Measurements from ENCODE around the gene XPA. TPM values are rescaled to one million over a fixed set of nuclear protein-coding genes. Genes with fewer than 3 reads are reported as not detected.
"Not testable (repeated sequence)": the region's sequence is repeated elsewhere in the genome, so short reads cannot be mapped to it uniquely, and the experiment has no call there.

XPA gene
- 7.3 and 11.1 TPM in 2 replicates for polyA plus RNA-seq (2014; cell fraction: cytosol; rRNA removed)
- polyA plus RNA-seq (2014; cell fraction: nucleus; rRNA removed), result 6.5 and 6.8 TPM in 2 replicates

DNA sequence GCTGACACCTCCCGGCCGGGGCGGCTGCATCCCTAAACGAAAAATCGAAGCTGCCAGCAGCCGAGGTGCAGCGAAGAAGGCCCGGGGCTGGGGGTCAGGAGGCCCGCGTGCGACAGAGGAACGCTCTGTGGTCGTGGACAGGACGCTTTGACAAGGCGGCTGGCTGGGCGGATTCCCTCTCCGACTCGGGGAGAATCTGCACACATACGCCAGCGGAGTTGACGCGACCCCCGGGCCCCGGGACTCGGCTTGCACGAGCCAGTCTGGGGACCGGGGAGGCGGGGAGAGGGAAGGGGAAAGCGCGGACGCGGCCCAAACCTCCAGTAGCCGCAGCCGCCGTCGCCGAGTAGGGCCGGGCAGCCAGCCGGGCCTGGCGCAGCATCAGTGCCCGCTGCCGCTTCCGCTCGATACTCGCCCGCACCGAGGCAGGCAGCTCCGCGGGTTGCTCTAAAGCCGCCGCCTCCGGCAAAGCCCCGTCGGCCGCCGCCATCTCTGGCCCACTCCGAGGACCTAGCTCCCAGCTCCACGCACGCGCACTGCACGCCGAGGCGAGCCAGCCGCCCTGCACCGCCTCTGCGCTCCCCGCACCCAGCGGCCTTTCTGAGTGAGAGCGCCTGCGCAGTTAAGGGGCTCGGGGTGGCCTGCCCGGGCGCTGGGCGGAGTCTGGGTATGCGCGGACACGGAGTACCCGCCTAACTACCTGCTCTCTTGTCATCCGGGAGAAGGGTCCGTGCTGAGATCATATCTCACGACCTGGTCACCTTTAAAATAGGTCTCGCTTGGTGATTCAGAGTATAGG is at the start of gene XPA:
Gene XPA, minus strand, starts transcription at position 538 of the 799 bp plus-strand sequence. Its CDS starts 48 bp downstream, at position 490.
- DNase-seq (ENCODE audit: low spot score), result peak; percentile 94

- no peak for DNase-seq (ENCODE audit: low spot score)
Measured at GRCh38 chr9:97744710-97745708, 47.9 kb upstream of the XPA start.

- not testable (repeated sequence) for DNase-seq (ENCODE audit: low spot score)
Measured at GRCh38 chr9:97744025-97744424, 46.9 kb upstream of the XPA start.

GRCh38 chr9:97742545-97742944 is 45.4 kb upstream of the XPA start:
- DNase-seq (ENCODE audit: low spot score), result no peak

GRCh38 chr9:97741947-97742346 is 44.8 kb upstream of the XPA start:
- no peak for DNase-seq (ENCODE audit: low spot score)

DNA sequence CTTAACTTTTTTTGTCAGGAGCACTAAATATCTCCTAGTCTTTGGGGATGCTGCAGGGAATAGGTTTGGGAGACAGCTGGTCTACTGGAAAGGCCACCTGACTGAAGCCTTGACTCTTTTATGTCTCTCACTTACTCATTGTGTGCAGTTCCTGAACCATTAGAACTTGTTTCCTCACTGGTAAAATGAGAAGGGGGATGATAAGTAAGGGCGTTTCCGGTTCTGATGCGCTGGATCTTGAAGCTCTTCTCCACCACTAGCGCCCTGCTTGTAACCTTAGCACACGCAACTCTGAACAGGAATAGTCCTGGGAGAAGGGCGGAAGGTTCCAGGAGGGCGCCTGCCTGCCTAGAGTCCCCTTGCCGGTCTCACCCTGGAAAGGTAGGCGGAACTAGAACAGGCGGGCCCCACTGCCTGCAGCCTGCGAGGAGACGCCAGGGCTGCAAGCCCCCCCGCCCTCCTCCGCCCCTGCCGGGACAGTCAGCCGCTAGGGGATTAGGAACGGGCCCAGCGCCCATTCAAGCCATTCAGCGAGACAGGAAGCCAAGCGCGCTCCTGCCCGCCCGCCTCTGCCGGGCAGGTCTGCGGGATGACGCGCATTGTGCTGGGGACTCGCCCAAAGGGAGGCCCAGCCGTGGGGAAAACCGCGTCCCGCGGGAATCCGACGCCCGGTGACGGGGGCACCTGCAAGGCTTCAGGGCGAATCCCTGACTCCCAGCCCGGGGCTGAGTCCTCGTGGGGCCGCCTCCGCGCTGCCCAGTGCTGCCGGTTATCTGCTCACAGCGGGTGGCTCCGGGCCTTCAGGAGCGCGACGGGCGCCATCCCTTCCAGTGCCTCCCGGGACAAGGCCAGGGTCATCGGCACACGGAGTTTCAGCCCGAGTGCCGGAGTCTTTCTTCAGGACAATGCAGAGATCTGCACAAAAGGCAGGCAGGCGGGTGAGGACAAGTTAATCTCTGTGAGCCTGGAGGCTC is 44.0 kb upstream of the XPA start:
- DNase-seq (ENCODE audit: low spot score), result peak; percentile 41

DNA sequence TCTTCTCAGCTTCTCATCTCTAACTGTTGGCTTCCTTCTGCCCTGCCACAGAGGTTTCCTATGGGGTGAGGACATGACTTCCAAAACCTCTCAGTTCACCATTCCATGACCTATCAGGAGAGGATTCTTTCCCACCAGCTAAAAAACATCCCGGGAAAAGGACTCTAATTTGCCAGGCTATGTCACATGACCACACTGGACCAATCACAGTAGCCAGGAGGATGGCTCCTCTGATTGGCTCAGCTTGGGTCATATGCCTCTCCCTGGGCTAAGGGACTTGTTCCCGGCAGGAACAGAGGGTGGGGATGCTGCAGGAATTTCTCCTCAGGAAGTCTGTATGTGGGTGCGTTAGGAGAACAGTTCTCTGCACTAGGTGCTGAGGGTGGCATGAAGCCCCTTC is 40.3 kb upstream of the XPA start:
- peak; percentile 76 for DNase-seq (ENCODE audit: low spot score)

GRCh38 chr9:97735070-97735600 is 38.0 kb upstream of the XPA start:
- DNase-seq (ENCODE audit: low spot score), result no peak

DNA sequence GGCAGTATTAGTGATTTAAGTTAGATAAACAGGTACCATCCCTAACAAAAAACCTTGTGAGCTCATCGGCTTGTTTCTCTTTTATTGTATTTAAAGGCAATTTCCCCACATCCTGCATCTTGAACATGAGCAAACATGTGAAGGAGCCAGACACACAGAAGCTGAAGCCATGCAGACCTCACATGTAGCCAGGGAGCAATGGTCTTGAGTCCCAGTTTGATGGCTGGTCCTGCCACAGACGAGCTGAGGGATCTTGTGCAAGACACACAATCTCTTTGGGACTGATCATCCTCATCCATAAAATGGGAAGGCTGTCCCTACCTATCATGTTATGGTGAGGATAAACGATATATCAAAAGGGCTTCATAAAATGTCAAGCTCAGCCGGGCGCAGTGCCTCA is 29.6 kb upstream of the XPA start:
- no peak for DNase-seq (ENCODE audit: low spot score)

GRCh38 chr9:97723819-97724218 is 26.7 kb upstream of the XPA start:
- DNase-seq (ENCODE audit: low spot score), result no peak

DNA sequence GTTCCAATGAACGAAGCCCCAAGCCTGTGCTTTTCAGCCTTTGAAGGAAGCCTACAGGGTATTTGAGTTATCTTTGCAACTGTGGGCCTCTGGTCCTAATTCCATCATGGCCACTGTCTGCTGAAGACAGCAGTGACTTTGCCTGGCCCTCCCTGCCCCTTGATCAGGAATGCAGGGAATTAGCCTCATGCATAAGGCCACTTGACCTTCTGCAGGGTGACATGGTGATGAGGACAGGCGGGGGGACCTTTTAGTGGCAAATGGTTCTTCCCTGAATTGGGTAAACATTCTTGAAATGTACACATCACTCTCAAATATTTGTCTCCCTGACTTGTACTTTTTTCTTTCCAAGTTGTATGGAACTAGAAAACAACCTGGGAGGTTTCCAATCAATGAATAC is 25.2 kb upstream of the XPA start:
- DNase-seq (ENCODE audit: low spot score), result no peak

GRCh38 chr9:97721396-97721795 is 24.3 kb upstream of the XPA start:
- no peak for DNase-seq (ENCODE audit: low spot score)

DNA sequence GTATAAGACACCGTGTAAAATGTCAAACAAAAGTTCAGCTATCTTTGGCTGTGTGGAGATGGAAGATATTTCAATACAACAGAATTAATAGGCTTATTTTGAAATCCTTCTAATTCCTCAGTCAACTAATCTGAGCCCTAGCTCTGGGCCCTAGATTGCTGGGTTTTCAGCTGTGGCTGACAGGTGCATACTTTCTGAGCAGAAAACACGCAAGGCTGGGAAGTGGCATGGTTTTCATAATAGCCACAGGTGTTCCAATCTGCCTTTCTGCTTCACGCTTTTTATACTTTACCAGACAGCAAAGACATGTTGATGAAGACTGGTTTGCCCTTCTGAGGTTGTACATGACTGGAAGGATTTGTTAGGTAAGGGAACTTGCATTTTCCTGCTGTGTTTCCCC is 20.7 kb upstream of the XPA start:
- no peak for DNase-seq (ENCODE audit: low spot score)

DNA sequence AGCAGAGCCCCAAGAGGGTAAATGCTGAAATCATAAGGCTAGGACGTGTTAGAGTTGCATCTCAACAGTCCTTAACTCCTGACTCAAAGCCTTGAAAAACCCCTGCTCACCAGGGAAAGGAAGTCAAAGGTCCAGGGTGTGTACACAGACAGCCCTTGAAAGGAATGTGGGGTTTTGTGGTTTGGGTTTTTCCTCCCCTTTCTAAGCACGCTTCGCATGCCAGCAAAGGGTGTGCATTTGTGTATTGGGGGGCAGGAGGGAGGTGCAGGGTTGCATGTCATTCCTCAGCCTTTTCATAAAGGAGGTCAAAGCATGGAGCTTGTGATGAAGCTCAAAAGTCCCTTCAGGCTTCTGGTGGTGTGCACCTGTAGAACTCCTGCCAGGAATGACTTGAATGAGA is 17.3 kb upstream of the XPA start:
- DNase-seq (ENCODE audit: low spot score), result no peak

DNA sequence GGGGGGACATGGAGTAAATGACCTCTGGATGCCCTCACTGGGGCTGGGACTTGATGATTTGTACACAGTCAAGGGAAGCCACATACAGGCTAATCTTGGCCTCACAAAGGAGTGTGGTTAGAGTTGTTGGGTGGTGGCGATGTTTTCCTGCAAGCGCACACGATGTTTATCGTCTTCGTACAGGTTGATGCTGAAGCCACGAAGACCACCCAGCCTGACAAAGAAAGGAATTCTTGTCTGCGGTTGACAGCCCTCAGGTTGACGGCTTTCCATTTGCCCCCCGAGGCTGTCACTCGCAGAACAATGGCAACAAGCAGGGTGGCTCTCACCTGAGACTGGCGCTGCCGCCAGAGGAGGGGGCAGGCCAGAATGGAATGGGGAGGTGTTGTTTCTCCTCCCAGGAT is 14.1 kb upstream of the XPA start:
- DNase-seq (ENCODE audit: low spot score), result no peak

DNA sequence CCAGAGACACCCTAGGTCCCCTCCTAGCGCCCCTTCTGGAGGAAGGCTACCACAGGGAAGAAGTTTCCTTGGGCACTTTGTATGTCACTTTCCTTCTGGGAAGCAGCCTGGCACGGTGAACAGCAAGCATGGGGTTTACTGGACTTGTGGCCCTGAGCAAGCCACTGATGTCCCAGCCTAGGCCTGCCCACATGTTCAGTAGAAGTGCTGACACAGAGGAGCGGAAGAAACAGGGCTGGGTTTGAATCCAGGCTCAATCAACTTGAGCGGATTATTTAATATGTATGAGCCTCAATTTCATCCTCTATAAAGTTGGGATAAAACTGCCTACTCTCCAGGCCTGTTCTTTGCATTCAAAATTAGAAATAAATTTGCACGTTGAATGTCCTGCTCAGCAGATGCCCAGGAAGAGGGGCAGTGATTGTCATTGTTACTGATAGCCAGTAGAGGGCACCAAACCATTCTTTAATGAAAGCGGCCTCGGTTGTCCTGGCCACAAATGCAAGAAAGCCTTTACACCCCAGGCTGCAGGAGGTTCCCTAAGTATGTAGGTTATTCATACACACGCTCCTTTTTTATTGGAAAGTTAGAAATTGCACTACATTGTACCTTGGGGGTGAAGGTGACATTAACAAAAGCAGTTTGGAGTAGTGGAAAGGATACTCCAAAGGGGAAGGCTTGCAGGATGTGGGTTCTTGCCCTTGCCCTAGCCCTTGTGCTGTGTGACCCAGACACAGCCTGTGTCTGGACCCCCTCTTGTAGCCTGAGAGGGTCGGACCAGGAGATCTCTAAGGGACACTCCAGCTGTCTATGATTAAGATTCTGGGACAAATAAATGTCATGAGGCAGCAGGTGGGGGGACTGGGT is 13.4 kb upstream of the XPA start:
- peak; percentile 47 for DNase-seq (ENCODE audit: low spot score)

GRCh38 chr9:97706246-97706645 is 9.1 kb upstream of the XPA start:
- DNase-seq (ENCODE audit: low spot score), result no peak

DNA sequence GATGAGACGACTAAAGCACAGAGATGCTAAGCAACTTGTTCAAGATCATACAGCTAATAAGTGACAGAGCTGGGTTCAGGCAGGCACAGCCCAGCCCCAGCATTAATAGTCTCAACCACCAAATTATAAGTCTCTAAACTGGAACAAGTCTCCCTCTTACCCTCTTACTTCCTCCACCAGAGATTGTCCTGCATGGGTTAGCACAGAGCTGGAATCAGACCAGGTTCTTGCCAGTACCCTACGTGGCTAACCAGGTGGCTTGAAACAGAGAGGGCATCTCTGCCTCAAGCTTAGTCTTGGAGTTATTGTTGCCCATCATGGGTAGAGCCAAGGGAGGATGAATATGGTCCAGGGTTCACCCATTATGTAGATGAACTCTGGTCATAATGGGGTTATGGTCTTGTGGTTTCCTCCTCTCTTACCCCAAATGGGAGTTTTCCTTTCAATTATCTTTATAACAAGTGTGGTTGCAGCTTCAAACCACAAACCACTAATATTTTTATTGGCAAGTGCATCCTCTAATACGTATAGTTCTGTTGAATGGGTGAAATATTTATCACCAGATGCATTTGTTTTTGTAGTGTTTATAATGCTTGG is 8.3 kb upstream of the XPA start:
- DNase-seq (ENCODE audit: low spot score), result no peak

DNA sequence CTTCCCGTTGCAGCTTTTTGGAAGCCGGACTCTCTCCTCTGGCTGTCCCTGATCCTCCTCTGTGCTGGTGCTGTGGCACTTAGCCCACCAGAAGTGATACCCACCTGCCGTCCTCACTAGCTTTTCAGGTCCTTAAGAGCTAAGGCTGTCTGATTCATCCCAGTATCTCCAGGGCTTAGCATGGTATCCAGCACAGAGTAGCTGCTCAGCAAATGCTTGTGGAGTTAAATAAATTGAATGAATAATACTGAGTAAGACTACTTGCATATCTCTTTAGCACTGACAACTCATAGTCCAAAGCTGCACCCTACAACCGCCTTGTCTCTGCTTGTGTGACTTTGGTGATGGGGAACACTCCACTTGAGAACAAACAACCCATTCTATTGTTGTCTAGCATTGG is 7.7 kb upstream of the XPA start:
- DNase-seq (ENCODE audit: low spot score), result no peak

- no peak for DNase-seq (ENCODE audit: low spot score)
Measured at GRCh38 chr9:97704345-97704677, 7.2 kb upstream of the XPA start.
